T47D (cell line): Measurements from ENCODE around the gene LDLRAD3.

Experiments
- DNase-seq, 2 experiments: peaks; one replicate each; pipeline versions ENCODE4 v3.0.0 to v3.0.0-alpha.2; 2011 to 2012; ENCODE audit warnings: low read depth in 1 of 2, low spot score in 1 of 2
- JUND ChIP-seq: IDR thresholded peaks from 2 replicates; pipeline ENCODE4 v1.6.1; 2012; ENCODE audit warnings: low read depth
- in situ Hi-C: cut with HindIII; loops from 2 replicates; pipeline ENCODE4 v1.10.0; 2016; ENCODE audit warnings: low sequenced_read_pairs, low pct_unique_long_range_greater_than_20kb

LDLRAD3 gene

GRCh38 chr11:36077368-36077767 lies 133.5 kb downstream of the LDLRAD3 start:
- in situ Hi-C loops: no loop called here
- DNase-seq: no peak
- no peak for TF ChIP-seq JUND

GRCh38 chr11:36077886-36078685 lies 134.2 kb downstream of the LDLRAD3 start:
- DNase-seq: no peak
- no peak for TF ChIP-seq JUND
- in situ Hi-C loops: no loop called here

- no peak for DNase-seq
- no peak for TF ChIP-seq JUND
- in situ Hi-C loops: no loop called here
These were observed 134.8 kb downstream of the LDLRAD3 start for GRCh38 chr11:36078686-36079055.

GRCh38 chr11:36079878-36080675 lies 136.2 kb downstream of the LDLRAD3 start:
- TF ChIP-seq JUND: no peak
- in situ Hi-C loops: no loop called here
- no peak for DNase-seq

GRCh38 chr11:36081274-36081945 lies 137.5 kb downstream of the LDLRAD3 start:
- in situ Hi-C loops: no loop called here
- DNase-seq: no peak
- no peak for TF ChIP-seq JUND

GRCh38 chr11:36086366-36086765 lies 142.5 kb downstream of the LDLRAD3 start:
- no peak for DNase-seq
- in situ Hi-C loops: no loop called here
- no peak for TF ChIP-seq JUND

- TF ChIP-seq JUND: no peak
- DNase-seq: no peak
- in situ Hi-C loops: no loop called here
These were observed 144.6 kb downstream of the LDLRAD3 start for GRCh38 chr11:36088266-36088972.

GRCh38 chr11:36089920-36090319 lies 146.1 kb downstream of the LDLRAD3 start:
- DNase-seq: no peak
- TF ChIP-seq JUND: no peak
- in situ Hi-C loops: no loop called here

GRCh38 chr11:36090356-36091109 lies 146.7 kb downstream of the LDLRAD3 start:
- no peak for TF ChIP-seq JUND
- DNase-seq: no peak
- in situ Hi-C loops: no loop called here

- no peak for TF ChIP-seq JUND
- no peak for DNase-seq
- in situ Hi-C loops: no loop called here
These were observed 147.5 kb downstream of the LDLRAD3 start for GRCh38 chr11:36091256-36091811.

- TF ChIP-seq JUND: no peak
- in situ Hi-C loops: no loop called here
- DNase-seq: no peak
These were observed 148.6 kb downstream of the LDLRAD3 start for GRCh38 chr11:36092314-36093030.
